ENCODE measurements around the gene PSAPL1.

Gene PSAPL1

DNA sequence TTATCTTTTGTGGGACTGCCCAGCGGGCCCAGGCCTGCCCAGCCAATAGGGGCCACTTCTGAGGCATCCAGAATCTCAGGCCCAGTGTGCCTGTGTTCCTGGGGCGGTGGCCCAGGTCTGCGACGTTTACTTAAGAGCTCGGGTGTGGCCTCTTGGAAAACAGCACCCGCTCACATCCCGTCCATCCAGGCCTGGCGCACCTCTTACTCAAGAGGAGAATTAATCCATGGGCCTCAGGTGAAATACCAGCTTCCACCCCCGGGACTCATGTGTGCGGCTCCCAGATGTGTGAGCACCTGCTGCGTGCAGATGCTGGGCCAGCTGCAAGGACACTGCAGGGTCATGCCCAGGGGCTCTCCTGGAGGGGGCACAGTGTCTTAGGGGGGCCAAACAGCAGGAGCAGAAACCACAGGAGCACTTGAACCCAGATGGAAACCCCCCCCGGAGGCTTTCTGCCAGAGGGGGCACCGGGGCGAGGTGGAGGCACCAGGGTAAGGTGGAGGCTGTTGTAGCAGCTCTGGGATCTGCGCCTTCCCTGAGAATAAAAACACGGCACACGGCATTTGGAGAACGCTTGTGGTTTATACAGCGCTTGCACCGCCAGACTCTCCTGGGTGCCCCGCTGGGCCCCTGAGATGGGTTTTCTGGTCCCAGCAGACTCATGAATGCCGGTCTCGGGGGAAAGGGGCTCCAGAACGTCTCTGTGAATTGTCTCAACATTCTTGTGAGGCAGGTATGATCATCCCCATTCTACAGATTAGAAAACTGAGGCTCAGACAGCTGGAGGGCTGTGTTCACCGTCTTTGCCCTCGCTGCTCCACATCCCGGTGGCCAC lies 2.8 kb downstream of the PSAPL1 start:
- DNase-seq (ENCODE audit: low read depth in 2 of 2, low spot score in 1 of 2): no peak

DNA sequence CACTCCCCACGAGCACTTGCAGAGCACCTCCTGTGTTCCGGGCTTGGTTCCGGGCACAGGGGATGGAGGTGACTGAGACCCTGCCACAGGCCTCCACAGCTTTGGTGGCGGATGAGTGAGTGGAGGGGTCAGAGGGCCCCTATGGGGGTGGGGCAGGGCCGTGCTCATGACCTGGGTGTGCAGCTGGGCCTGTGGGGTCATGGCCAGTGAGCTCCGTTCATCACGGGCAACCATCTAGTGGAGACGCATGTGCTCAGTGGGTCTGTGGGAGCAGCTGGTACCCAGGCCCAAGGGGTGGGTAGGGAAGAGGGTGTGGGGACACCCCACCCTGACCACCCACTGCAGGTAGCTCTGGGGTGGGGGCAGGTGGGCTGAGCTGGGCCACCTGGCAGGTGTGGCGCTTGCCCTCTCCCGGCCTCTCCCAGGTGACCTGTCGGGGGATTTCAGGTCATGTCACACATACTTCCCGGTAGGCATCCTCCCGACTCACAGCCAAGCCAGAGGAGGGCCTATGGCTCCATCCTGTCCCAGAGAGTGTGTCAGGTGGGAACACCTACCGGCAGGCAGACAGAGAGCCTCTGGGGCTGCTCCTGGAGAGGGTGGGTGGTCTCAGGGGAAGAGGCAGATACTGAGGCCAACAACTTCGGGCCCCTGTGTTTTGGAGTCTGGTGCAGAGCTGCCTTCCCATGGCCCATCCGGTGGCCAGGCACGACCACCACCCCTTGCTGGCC lies 3.6 kb downstream of the PSAPL1 start:
- DNase-seq (ENCODE audit: low read depth in 2 of 2, low spot score in 1 of 2): no peak

DNA sequence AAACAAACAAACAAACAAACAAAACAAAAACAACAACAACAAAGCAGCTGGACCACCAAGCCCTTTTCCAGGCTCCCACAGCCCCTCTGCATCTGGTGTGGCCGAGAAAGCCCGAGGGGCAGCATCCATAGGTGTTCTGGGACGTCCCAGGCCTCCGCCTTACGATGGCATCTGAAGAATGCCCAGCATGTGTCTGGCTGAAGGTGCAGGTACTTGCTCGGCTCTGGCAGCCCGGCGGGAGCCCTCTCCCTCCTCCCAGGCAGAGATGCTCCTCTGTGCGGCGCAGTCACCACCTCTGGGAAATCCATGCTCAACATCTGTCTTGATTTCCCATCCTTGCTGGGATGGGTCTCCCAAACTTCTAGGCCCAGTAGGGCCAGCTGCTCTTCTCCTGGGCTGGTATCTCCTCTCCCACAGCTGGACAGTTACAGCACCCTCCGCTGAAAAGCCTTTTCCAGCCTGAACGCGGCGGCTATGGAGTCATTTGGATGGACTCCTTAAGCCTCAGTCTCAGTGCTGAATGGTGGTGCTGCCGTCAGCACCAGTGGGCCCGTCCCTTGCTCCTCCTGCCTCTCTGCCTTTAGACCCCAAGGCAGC lies 4.3 kb downstream of the PSAPL1 start:
- DNase-seq (ENCODE audit: low read depth in 2 of 2, low spot score in 1 of 2): no peak

DNA sequence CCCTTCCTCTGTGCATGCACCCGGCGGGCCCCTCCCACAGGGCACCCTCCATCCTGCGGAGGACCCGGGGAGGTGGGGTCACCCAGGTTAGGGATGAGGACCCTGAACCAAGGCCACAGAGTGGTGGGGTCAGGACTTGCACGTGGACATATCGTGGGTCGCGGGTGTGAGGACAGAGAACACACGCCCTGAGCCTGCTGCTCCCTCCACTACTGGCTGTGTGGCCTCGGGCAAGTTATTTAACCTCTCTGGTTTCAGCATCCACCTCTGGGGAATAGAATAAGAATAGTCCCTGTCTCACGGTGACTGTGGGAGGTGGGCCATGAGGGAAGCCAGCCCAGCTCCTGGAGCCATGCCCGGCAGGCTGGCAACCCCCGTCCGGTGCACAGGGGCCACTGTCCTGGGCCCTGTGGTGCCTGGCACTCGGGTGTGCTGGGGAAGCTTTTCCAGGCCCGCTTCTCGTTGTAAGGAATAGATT lies 5.1 kb downstream of the PSAPL1 start:
- no peak for DNase-seq (ENCODE audit: low read depth in 2 of 2, low spot score in 1 of 2)

DNA sequence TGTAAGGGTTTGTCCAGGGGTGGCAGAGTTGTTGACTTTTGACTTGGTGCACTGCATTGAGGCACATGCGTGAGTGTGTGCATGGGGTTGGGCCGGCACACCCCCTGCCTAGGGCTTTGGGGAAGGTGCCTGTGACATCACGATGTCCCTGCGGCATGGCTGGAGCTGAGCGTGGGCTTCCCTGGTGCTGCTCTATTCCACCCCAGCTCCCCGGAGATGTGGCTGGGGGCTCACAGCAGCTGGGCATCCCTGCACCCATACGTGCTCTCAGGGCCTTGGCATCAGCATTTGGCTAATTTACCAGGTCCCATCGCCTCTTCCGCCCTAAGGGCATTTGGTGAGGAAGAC lies 5.7 kb downstream of the PSAPL1 start:
- DNase-seq (ENCODE audit: low read depth in 2 of 2, low spot score in 1 of 2): no peak

DNA sequence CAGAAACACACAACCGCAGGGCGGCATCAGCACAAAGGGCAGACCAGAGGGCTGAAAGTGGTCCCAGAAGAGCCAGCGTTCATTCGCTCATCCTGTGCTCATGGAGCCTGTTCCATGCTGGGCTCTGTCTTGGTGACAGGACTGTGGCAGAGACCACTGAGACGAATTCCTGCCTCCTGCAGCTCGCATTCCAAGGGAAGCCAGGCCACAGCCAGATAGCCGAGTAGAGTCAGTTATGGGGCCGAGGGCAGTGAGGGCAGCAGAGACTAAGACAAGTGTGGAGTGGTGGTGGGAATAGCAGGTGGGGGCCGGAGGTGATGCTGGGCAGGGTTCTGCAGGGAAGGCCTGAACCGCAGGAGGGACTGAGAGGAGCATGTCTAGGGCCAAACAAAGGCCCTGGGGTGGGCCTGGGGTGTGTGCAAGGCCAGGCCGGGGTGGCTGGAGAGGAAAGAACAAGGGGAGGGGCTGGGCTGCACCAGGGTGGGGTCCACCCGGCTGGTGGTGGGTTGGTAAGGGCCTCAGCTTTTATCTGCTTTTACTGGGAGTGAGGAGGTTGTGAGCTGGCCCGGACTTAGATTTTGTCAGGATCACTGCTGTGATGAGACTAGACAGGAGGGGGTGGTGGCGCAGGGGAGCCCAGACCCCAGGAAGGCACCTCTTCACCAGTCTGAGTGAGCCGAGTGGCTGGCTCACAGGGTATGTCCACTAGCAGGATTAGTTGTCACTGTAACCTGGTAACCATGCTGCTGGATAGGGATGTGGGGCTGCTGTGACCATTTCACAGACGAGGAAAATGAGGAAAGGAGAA lies 6.3 kb downstream of the PSAPL1 start:
- no peak for DNase-seq (ENCODE audit: low read depth in 2 of 2, low spot score in 1 of 2)

DNA sequence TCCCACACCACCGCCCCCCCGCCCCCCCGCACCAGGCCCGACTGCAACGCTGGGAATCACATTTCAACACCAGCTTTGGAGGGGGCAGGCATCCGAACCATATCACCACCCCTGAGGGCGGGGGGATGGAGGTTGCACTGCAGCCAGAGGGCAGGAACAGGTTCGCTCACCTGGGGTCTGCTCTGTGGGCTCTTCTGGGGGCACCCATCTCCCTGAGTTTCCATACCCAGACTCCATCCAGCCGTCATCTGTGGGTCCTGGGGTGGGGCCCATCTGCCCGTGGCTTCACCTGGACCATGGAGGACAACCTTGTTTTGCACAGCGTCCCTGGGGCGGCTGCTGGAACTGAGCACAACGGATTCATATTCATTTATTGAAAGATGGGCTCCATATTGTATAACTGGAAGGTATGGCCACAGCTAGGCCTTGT lies 6.9 kb downstream of the PSAPL1 start:
- no peak for DNase-seq (ENCODE audit: low read depth in 2 of 2, low spot score in 1 of 2)

DNA sequence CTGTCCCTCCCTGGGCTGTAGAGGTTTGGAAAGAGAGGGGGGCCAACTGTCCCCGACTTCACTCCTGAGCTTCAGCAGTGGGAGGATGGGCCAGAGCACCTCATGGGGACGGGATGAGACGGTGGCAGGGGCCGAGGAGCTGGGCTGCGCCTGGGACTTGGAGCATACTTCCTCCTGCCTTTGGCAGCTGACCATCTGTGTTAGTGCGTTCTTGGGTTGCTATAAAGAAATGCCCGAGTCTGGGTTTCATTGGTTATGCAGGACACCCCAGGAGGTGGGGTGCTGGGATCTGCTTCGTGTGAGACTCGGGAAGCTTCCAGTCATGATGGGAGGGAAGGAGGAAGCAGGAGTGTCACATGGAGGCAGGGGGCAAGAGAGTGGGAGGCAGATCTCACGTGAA lies 7.4 kb downstream of the PSAPL1 start:
- no peak for DNase-seq (ENCODE audit: low read depth in 2 of 2, low spot score in 1 of 2)

DNA sequence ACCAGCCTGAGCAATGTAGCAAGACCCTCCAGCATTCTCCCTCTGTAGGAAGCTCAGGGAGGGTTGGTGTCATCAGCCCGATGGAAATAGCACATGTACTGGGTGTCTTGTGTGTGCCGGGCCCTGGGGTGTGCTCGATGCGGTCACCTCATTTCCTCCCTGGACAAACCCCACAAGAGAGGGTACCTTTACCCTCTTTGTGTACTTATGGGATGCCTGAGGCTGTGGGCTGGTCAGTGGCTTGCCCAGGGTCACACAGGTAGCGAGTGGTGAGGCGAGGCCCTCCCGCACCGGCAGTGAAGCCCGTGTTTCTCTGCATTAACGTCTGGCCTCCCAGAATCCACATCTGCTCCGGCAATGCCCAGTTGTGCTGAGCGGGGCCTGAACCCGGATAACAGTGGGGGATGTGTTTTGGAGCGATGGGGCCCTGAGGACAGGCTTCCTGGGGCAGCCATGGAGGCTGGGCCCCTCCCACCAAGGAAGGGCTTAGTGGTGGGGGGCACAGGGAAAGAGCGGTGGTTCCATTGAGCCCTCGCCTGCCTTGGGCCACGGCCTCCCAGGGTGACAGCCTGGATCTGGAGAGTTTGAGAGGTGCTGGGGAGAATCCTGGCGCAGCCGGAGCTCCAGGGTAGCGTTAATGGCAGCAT lies 8.1 kb downstream of the PSAPL1 start:
- no peak for DNase-seq (ENCODE audit: low read depth in 2 of 2, low spot score in 1 of 2)

DNA sequence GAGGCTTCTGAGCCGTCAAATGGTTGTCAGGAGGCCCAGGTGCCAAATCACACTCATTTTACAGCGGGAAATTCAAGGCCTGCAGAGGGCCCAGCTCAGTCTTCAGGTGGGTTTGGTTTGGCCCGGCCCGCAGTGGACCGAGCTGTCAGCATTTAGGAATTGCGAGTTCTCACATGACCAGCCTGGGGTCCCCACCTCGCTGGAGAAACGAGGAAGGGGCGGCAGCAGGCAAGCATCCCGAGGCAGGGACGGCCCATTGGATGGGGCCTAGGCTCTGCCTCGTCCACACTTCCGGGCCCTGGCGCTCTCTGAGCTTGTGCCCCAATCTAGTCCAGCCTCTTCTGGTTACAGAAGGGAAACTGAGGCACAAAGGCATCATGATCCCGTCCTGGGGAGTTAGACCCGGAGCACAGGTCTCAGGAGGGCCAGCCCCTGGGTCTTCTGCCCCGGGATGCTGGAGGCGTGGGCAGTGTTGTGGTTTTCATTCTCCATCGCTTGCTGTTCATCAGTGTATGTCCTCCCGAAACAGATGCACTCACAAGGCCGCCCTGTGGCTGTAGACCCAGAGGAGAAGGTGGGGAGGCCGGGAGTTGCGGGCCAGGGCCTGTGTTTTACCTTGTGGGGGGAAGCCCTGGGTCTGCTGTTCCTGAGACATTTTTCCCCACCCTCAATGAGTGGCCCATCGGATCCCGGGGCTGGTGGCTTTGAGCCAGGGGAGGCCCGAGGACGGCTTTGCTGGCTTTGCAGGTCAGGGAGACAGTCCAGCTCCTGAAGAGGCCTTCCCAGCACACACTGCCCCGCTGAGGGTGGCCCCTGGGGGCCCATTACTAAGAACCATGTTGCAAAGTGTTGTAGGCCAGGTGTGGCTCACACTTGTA lies 8.9 kb downstream of the PSAPL1 start:
- DNase-seq (ENCODE audit: low read depth in 2 of 2, low spot score in 1 of 2): no peak

DNA sequence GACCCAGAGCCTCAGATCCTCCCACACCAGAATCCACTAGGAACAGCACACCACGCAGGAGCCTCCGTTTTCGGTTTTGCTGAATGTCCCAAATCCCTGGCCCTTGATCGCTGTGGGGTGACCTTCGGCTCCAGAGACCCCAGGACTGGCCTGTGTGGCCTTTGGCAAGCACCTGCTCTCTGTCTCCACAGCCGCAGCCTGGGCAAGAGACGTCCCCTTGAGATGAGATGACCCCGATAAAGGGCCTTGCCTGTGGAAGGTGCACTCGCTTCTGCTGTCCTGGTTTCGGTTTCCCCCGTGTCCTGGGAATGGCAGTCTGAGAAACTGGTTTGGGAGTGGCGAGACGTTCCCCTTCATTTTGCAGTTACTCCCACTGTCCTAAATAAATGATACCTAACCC lies 9.6 kb downstream of the PSAPL1 start:
- no peak for DNase-seq (ENCODE audit: low read depth in 2 of 2, low spot score in 1 of 2)

DNA sequence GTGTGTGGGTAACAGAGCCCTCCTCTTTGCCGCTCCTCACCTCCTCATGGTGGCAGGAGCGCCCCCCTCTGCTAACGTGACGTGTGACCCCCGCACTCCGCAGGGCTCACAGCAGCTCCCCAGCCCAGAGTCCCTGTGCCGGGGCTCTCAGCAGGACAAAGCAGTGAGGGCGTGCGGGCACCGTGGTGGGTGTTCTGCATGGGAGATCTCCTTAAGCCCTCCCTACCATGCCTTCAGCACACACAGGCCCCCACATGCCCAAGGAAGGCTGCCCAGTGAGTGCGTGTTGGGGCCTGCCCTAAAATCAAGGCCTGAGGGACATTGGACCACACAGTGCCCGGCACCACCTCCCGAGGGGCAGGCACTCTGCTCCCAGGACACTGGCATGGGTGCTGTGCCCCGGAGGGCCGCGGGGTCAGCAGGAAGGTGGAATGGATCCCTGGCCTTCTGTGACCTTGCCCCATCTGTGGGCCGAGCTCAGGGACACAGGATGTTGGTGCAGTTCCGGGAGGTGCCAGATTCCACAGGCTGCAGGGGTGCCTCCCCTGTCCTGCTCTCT lies 10.1 kb downstream of the PSAPL1 start:
- no peak for DNase-seq (ENCODE audit: low read depth in 2 of 2, low spot score in 1 of 2)

DNA sequence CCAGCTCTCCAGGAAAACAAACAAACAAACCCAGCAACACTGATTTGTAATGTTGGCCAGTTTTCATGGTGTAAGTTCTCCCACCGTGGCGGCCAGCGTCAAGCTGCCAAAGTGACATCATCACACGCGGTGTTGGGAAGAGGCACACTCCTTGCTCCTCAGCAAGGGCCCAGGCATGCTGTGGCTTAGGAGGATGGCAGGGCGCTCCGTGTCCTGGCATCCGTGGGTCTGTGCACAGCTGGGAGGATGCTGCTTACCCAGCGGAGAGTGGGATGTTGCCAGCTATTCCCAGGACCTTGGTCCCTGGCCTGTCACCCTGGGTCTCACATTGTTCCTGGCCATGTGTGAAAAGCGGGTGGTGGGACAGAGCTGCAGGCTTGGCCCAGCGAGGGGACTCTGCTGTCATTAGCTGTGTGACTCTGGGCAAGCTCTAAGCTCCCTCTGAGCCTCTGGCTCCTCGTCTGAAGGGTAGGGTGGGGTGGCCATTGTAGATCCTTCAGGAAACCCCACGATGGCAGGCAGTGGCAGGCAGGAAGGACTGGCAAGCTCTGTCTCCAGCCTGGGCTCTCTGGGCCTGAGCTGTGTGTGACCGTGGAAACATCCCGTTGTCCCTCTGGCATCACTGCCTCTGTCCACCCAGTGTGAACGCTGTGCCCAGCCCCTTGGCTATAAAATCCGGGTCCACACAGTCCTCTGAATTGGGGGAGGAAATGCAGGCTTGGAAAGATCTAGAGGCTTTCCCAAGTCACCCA lies 10.8 kb downstream of the PSAPL1 start:
- no peak for DNase-seq (ENCODE audit: low read depth in 2 of 2, low spot score in 1 of 2)

DNA sequence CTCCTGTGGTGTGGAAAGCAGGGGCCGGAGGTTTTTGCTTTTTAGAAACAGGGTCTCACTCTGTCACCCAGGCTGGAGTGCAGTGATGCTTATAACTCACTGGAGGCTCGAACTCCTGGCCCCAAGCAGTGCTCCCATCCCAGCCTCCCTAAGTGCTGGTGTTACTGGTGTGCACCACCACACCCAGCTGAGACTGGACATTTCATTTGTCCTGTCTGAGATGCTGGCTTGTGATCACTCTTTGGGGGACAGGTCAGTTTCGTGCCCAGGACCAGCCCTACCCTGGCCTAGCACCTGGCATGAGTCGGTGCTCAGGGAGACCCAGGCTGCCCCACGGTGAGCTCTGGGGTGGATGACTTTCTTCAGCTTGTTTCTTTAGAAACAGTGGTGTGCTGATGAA lies 11.3 kb downstream of the PSAPL1 start:
- no peak for DNase-seq (ENCODE audit: low read depth in 2 of 2, low spot score in 1 of 2)

DNA sequence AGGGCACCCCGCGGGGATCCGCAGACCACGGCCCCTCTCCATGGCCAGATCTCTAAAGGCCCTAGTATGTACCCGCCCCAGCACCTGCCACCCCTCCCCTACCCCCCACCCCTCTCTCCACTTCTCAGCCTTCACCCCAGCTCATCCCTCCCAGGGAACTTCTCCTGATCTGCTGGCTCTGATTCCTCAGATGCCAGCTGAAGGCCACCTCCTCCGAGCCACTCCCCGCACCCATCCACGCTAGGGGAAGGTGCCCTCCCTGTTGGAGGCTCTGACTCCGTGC lies 11.9 kb downstream of the PSAPL1 start:
- DNase-seq (ENCODE audit: low read depth in 2 of 2, low spot score in 1 of 2): no peak

DNA sequence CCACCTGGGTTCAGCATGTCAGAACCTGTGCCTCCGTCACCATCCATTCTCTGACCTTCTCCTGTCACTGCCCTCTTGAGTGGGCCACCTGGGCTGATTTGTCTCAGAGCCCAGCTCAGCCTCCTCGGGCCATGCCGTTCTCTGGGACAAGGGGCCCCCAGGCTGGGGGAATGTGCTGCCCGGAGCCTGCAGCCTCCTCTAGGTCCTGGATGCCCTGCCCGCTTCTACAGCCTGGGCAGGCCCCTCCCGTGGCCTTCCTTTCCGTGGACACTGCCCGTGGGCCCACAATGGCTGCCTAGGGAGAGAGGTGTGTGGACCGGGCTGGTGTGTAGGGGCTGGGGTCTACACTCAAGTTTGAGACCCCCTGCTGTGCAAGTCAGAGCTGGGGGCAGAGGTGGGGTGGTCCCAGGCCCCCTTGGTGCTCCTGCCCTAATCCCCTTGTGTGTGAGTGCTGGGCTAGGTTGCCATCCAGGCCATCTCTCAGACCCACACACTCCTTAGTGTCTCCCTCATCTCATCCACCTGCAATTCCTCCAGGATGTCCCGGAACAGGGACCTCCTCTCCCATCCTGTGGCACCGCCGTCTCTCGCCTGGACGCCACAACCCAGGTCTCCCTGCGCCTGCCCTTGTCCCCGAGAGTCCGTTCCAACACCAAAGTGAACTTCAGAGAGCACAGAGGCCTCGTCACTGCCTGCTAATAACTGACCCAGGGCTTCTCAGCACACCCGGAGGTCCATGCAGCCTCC lies 12.4 kb downstream of the PSAPL1 start:
- no peak for DNase-seq (ENCODE audit: low read depth in 2 of 2, low spot score in 1 of 2)

DNA sequence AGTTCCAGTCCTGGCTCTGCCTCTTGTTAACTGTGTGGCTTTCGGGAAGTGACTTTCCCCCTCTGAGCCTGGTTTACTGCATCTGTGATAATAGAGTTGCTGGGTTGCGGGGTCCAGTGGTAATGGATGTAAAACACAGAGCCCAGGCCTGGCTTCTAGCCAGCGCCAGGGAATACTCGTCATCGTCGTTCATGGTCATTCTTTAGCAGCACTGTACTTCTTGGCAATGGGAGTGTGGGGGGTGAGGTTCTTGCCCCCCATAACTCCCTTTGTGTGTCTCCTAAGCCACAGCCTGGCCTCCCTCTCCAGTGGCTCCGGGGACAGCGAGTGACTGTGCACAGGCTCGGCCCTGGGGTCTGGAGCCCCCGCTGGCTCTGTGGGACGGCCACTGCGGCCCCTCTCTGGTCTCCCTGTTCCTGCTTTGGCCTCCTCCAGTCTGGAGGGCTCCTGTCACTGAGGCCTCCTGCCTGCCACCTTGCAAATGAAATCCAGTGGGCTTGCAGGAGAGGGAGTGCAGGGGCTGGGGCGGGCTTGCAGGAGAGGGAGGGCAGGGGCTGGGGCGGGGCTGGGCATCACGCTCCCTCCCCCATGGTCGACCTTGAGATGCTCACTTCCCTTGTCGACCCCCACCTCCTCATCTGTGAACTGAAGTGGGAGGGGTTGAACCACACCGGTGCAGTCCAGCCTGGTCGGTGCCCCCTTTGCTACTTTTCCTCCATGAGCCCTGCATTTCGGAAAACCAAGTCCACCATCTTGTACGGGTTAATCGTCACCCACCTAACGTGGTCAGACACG lies 13.2 kb downstream of the PSAPL1 start:
- DNase-seq (ENCODE audit: low read depth in 2 of 2, low spot score in 1 of 2): no peak

DNA sequence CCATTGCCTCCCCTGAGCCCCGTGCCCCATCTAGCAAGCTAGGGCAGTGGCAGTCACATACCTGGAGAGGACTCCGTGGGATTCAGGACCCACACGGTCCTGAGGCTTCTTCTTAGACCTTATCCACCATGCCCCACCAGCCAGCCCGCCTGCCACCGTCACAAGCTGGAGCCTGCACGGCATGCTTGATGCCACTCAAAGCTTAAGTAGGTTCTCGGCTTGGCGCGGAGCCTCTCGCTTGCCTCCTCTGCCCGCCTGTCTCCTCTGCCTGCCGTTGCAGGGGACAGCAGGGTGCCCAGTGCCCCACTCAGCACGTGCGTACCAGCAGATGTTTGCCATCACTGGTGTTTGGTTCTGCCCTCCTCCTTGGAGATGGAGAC lies 14.1 kb downstream of the PSAPL1 start:
- no peak for DNase-seq (ENCODE audit: low read depth in 2 of 2, low spot score in 1 of 2)
